Measurements from ENCODE around the gene PARD6G.

PARD6G gene

DNA sequence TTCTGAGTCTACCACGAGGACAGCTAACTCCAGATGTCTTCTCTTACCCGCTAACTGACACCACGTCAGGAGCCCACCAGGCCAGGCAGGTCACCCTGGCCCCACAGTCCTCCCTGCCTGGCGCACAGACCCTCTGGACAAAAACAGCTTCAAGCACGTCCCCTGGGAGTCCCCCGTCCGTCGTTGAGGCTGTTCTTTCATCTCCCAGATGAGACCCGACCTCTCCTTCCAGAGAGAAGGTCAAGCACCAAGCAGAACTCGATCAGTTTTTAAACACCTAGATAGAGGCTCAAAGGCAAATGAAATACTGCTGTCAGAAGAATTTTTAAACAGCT is 57.8 kb downstream of the PARD6G start:
- DNase-seq (ENCODE audit: low spot score), result no peak

DNA sequence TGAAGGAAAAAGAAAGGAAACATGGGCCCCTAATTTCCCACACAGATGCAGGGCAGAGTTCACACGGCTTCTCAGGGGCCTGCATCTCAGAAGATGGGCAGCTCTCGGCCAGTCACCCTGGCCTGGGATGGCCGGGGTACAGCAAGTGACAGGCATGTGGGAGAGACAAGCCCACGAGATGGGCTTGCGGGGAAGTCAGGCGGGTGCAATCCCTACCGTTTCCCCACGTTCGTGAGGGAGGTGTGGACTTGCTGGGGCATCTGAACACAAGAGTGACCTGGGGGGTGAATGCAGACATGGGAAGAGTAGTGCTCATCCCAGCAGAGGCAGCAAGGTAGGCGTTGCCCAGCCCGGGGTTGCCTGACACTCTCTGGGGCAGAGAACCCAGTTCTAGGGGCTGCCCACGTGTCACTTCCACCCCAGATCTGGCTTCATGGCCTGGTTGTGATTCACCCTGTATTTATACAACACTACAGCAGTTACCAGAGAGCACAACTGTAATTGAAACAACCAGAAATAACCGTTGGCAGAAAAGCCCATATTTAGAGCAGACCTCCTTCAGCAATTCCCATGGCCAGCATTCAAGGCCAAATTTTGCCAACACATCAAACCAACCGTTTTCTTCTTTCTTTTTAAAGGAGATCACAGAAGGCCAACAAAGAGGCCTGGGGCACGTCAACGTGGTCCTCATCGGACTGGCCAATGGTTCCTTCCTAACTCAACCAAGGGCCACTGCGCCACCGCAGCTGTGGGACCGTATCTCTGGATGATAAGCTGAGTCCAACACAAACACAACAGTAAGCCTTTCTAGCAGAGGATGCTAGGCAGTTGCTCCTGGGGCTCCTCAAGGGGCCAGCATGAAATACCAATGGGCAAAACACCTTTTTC is 58.4 kb downstream of the PARD6G start:
- no peak for DNase-seq (ENCODE audit: low spot score)

DNA sequence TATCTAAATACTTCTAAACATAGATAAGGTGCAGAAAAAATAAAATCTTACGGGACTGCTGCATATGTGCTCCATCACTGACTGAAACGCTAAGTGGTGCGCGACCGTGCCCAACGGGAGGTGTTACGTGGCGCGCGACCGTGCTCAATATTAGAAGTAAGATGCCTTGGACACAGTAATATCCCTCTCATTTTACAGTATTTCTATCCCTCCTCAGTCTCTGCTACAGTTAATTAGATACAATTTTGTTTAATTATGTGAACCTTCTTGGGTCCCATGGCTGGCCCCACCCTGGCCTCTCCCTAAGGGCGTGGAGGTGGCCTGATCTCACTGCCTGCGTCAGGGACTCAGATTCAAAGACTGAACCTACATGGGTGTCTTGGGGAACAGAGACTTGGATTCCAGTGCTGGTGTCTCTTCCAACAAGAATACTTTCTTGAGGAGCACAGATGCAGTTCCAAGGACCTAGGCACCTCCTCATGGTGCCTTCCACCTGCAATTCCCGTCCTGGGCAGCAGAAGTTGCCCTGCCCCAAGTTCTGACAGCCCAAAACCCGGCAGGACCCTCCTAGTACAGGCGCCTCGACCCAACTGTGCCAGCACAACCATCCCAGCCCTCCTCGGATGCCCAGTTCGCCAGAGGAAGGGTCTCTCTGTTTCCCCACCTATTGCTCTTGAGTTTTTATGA is 59.2 kb downstream of the PARD6G start:
- no peak for DNase-seq (ENCODE audit: low spot score)

- DNase-seq (ENCODE audit: low spot score), result no peak
Observed at GRCh38 chr18:80185545-80185944, 61.8 kb downstream of the PARD6G start.

- no peak for DNase-seq (ENCODE audit: low spot score)
Observed at GRCh38 chr18:80184243-80184772, 63.0 kb downstream of the PARD6G start.

- DNase-seq (ENCODE audit: low spot score), result no peak
Observed at GRCh38 chr18:80183273-80184050, 63.9 kb downstream of the PARD6G start.

- no peak for DNase-seq (ENCODE audit: low spot score)
Observed at GRCh38 chr18:80182855-80183254, 64.5 kb downstream of the PARD6G start.

GRCh38 chr18:80181642-80182461 is 65.5 kb downstream of the PARD6G start:
- DNase-seq (ENCODE audit: low spot score), result no peak

DNA sequence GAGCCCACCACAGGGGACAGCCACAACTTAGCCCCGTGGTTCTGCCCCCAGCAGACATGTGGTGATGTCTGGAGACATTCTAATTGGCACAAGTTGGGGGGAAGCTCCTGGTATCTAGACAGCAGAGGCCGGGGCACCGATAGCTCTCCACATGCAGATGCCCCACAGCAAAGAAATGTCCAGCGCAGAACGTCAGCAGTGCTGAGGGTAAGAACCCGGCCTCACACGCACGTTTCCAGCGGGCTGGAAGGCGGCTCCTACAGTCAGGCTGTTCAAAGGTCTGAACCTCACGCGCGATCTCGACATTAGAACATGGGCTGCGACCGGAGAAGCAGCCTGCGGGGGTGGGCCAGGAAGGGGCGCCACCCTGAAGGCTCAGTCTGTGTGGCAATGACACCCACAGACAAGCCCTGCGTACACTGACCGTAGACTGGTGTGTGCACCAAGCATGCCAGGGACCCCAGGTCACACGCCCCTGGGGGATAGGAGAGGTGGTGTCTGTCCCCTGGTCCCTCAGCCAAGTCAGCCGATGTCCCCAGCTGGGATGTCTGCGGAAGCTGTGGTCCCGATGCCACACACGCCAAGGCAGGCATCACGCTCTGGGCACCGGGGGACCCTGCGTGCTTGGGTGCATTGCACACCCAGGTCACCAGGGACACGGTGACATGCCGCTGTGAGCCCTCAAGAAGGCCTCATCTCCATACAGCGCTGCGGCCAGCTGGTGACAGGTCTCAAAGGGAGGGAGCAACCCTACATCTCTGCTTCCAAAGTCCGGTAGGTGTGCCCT is 66.3 kb downstream of the PARD6G start:
- no peak for DNase-seq (ENCODE audit: low spot score)

GRCh38 chr18:80179857-80180558 is 67.3 kb downstream of the PARD6G start:
- DNase-seq (ENCODE audit: low spot score), result no peak

DNA sequence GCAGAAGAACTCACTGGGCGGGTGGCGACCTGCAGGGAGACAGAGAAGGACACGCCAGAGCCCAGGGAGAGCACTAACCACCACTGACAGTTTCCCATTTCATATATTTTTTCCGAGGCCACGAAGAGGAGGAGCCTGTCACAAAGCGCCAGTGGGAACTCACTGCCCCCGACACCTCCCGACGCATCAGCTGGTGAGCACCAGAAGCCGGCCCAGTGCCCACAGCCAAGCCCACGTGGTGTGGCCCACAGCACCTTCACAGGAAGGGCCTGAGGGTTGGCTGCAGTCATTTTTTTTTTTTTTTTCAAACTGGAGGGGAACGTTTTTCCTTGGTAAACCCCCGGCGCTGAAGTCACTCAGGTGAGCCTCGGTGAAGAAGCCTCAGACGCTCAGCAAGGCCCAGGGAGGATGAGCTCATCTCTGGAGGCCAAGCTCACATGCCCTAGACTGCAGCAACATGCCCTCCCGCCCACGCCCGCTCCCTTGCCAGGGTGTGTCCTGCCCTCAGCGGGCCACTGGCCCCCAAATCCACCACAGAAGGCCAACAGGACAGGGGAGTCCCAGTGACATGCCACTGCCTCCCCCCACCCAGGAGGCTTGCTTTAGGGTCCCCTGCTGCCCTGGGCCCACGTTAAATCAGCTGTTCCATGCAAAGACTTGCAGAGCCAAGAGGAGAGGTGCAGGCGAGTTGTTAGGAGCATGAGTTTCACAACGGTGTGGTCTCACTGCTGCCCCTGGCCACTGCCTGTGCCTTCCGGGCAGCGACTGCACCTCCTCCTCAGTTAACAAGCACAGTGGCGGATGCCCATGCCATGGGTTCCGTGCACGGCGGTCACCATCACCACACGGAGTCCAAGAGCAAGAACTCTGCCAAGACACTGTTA is 68.1 kb downstream of the PARD6G start:
- DNase-seq (ENCODE audit: low spot score), result no peak

DNA sequence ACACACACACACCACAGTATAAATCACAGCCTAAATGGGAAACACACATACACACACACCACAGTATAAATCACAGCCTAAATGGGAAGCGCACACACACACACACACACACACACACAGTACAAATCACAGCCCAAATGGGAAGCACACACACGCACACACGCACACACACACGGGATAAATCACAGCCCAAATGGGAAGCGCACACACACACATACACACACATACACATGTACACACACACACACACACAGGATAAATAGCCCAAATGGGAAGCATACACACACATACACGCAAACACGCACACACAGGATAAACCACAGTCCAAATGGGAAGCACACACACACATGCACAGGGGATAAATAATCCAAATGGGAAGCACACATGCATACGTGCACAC is 70.2 kb downstream of the PARD6G start:
- no peak for DNase-seq (ENCODE audit: low spot score)

DNA sequence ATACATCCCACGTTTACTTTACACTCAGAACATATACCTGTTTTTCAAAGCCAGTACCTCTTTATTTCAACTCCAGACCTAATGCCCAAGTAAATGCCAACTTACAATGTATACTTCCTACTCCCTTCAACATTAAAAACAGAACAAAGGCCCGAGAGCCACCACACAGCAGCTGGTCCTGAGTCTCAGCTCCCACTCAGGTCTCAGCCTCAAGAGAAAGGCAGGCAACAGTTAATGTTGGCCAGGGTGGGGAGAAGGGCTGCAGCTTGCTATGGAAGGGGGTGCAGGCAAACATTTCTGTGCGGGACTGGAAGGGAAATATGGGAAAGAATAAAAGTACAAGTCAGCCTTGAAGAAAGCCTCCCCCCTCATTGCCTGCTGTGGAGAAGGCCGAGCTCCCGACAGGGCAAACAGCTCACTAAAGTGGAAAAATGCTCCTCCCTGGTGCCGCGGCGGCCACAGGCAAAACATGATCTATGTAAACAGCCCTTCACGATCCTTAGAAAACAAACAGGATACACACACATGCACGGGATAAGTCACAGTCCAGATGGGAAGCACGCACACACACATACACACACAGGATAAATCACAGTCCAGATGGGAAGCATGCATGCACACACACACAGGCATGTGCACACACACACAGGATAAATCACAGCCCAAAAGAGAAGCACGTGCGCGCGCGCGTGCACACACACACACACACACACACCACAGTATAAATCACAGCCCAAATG is 70.8 kb downstream of the PARD6G start:
- DNase-seq (ENCODE audit: low spot score), result no peak

GRCh38 chr18:80175451-80176204 is 71.7 kb downstream of the PARD6G start:
- DNase-seq (ENCODE audit: low spot score), result no peak

DNA sequence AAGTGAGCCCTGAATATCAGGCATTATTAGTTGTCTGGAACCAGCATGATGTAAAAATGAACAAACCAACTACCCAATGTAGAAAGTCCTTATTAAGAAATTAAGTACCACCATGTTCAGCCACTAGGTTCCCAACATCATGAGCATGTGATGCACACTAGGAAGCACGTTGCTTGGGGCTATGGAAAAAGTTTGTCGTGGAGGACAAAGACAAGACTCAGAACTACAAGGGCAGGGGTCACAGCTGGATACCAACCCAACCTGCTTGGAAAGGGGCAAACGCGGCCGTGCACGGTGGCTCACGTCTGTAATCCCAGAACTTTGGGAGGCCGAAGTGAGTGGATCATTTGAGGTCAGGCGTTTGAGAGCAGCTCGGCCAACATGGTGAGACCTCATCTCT is 74.3 kb downstream of the PARD6G start:
- DNase-seq (ENCODE audit: low spot score), result no peak

DNA sequence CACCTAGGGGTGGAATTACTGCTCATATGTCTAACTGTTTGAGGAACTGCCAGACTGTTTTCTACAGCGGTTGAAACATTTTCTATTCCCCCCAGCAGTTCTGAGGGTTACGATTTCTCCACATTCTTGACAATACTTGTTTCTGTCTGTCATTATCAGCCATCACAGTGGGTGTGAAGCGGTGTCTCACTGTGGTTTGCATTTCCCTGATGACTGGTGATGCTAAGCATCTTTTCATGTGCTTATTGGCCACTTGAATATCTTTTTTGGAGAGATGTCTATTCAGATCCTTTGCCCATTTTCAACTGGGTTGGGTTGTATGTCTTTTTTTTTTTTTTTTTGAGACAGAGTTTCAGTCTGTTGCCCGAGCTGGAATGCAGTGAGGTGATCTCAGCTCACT is 75.3 kb downstream of the PARD6G start:
- no peak for DNase-seq (ENCODE audit: low spot score)

DNA sequence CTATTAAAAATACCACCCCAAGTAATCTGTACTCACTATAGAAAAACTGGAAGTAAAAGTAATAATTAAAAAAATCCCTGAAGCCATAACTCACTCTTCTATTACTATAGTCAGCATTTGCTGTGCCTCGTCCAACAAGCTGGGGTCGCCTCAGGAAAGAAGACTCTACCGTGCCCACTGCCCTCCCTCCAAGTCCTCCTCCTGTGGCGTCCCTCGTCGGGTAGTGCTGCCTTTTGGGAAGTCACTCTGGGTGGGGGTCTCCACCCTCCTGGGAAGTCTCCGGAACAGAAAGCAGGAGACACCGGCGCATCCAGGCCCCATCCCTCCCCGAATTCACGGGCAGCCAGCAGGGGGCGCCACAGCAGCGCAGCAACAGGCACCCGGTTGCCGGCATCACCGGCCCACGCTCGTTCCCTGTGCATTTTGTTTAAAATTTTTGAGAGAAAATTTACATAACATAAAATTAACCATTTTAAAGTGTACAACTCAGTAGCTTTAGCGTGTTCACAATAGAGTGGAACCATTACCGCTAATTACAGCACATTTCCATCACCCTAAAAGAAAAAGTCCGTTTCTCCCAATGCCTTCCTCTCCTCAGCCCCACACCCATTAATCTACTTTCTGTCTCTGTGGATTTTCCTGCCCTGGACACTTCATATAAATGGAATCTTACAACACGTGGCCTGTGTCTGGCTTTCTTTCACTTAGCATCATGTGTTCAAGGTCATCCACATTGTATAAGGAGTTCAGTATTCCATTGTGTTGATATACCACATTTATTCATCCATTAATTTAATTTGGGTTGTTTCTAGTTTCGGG is 76.1 kb downstream of the PARD6G start:
- DNase-seq (ENCODE audit: low spot score), result peak; percentile 76
